GM13977 (cell line): Measurements from ENCODE around the gene SULT1C3.

Experiments used
- DNase-seq: peaks from one replicate; pipeline ENCODE4 v3.0.0; 2012; ENCODE audit warnings: low spot score
- in situ Hi-C: fragments of 300-500 bp; cut with MboI; formaldehyde crosslinking; loops from one replicate; pipeline ENCODE4 v1.12.0; 2022; ENCODE audit warnings: low sequenced_read_pairs, low pct_unique_long_range_greater_than_20kb, mixed read lengths, inconsistent platforms; ENCODE audit not compliant: unreplicated experiment
- TF ChIP-seq, protein P1 (sequence below): IDR thresholded peaks from 2 replicates; pipeline ENCODE4 v1.5.1; 2012; ENCODE audit warnings: mild to moderate bottlenecking, control low read depth; ENCODE audit not compliant: insufficient read depth; ENCODE audit errors: extremely low read depth, missing control alignments

Gene SULT1C3

DNA sequence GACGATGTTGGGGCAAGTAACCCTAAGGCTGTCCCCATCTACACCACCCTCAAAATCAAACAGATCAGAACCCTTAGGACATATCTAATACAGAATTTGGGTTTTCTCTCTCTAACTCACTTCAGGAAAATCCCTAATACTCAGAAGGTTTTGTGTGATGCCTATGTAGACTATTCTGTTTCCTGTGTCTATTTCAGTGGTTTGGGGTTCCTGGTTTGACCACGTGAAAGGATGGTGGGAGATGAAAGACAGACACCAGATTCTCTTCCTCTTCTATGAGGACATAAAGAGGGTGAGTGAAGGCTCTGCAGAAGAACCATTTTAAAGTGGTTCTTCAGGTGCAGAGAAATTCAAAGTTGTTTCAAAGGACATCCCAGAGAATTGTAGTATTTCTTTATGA, 65.2 kb downstream of the SULT1C3 start:
- in situ Hi-C loops, result no loop called here
- TF ChIP-seq, protein P1, sequence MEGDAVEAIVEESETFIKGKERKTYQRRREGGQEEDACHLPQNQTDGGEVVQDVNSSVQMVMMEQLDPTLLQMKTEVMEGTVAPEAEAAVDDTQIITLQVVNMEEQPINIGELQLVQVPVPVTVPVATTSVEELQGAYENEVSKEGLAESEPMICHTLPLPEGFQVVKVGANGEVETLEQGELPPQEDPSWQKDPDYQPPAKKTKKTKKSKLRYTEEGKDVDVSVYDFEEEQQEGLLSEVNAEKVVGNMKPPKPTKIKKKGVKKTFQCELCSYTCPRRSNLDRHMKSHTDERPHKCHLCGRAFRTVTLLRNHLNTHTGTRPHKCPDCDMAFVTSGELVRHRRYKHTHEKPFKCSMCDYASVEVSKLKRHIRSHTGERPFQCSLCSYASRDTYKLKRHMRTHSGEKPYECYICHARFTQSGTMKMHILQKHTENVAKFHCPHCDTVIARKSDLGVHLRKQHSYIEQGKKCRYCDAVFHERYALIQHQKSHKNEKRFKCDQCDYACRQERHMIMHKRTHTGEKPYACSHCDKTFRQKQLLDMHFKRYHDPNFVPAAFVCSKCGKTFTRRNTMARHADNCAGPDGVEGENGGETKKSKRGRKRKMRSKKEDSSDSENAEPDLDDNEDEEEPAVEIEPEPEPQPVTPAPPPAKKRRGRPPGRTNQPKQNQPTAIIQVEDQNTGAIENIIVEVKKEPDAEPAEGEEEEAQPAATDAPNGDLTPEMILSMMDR, result no peak
- peak; percentile 30 for DNase-seq

DNA sequence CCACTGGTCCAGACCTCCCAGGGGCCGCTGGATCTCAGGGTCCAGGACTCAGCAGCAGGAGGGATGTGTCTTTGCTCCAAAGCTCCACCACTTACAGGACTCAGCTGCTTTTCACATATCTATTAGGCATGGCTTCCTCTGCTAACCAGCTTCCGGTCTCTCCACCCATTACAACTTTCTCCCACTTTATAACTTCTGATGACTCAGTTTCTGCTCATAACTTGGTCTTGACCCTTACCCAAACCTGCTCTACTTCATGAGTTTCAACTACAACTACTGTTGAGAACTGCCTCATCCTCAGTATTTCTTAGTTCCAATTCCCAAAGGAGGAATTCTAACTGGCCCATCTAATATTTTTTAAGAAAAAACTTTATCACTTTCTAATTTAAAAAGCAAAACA, 66.1 kb downstream of the SULT1C3 start:
- TF ChIP-seq, protein P1, result no peak
- in situ Hi-C loops, result no loop called here

DNA sequence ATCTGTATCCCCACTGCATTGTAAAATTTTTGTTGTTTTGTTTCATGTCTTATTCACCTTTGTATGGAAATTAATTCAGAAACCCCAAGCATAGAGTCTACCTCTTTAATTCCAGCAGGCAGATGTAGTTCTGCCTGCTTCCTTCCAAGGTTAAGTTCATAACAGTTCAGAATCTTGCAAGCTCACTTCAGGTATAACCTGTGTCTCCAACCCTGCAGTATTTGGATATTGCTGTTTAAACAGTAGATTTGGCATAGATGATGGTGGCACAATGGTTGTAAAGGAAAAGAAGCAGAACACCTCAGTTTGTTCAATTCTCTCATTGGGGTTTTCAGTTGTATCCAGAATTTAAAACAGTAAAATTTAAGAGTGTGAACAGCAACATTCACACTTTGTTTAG, 70.1 kb downstream of the SULT1C3 start:
- TF ChIP-seq, protein P1, result no peak
- in situ Hi-C loops, result no loop called here
- no peak for DNase-seq

More for the DNA sequence above, 66.1 kb downstream of the SULT1C3 start:
- DNase-seq, result no peak
